Measurements from ENCODE around the gene GRIN1. TPM values are rescaled to one million over a fixed set of nuclear protein-coding genes. Genes with fewer than 3 reads are reported as not detected.

GRIN1 gene
- total and polyA plus RNA-seq, 2 of the 13 experiments (the other 11 are each of a cell fraction or from before 2014, with no cell fraction given) = 0.13 TPM; not detected in 1

DNA sequence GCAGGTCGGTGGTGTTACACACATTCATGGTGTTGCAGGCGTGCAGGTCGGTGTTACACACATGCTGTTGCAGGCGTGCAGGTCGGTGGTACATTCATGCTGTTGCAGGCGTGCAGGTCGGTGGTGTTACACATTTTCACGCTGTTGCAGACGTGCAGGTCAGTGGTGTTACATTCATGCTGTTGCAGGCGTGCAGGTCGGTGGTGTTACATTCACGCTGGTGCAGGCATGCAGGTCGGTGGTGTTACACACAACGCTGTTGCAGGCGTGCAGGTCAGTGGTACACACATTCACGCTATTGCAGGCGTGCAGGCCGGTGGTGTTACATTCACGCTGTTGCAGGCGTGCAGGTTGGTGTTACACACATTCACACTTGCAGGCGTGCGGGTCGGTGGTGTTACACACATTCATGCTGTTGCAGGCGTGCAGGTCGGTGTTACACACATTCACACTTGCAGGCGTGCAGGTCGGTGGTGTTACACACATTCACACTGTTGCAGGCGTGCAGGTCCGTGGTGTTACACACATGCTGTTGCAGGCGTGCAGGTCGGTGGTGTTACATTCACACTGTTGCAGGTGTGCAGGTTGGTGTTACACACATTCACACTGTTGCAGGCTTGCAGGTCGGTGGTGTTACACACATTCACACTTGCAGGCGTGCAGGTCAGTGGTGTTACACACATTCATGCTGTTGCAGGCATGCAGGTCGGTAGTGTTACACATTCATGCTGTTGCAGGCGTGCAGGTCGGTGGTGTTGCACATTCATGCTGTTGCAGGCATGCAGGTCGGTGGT, 35.6 kb upstream of the GRIN1 start (continued):
- TF ChIP-seq, protein P1, sequence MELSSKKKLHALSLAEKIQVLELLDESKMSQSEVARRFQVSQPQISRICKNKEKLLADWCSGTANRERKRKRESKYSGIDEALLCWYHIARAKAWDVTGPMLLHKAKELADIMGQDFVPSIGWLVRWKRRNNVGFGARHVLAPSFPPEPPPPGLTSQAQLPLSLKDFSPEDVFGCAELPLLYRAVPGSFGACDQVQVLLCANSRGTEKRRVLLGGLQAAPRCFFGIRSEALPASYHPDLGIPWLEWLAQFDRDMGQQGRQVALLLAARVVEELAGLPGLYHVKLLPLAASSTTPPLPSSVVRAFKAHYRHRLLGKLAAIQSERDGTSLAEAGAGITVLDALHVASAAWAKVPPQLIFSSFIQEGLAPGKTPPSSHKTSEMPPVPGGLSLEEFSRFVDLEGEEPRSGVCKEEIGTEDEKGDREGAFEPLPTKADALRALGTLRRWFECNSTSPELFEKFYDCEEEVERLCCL (CRISPR knock-in tag; IDR thresholded peaks at IDR 0.05; ENCODE audit: borderline replicate concordance) = no peak
- TF ChIP-seq ZFP1 (CRISPR knock-in tag; IDR thresholded peaks at IDR 0.05) = no peak

DNA sequence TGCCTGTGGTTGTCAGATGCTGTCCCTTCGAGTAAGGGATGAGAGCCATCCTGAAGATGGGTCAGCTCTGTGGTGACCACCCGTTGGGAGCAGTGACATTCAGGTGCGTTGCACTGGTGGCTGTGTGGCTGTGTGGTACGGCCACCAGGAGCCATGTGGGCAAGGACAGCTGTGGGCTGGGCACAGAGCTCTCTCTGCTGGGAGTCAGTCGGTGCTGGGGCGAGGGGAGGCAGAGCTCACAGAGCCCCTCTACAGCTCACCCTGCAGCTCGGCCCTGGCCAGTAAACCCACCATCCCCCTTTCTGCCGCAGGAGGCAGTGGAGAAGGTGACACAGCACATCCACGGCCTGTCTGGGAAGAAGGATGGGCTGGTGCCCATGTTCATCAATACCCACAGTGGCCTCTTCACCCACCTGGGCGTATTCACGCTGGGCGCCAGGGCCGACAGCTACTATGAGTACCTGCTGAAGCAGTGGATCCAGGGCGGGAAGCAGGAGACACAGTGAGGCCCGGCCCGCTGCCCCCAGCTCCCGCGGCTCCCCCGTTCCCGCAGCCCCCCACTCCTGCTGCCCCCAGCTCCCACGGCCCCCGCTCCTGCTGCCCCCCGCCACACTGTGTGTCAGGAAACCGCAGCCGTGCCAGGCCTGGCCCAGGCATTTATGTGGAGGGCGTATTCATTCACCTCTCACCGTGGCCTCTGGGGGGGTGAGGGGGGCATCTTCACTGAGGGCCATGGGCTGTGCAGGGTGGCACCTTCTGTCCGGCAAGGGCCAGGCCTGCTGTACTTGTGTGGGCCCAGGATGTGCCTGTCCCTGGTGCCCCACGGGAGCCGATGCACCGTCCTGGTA, 32.9 kb upstream of the GRIN1 start:
- H2AFZ ChIP-seq (ENCODE audit: low read length) = no peak overlapping the region
- CTCF ChIA-PET (ENCODE audit: low intra/inter-chr PET ratio, low total read pairs) = no interaction called here
- no peak for FAIRE-seq

More for the DNA sequence above, 32.9 kb upstream of the GRIN1 start:
- Histone ChIP-seq H3K9me3 (ENCODE audit: low read length) (no peaks in the 10 kb centered on the region), H3K27me3 (ENCODE audit: control insufficient read depth in 1 of 2, insufficient read depth in 2 of 2, low read length in 2 of 2) (no peaks in the 10 kb centered on the region), H4K20me1 (ENCODE audit: insufficient read depth, low read length) (no peaks in the 10 kb centered on the region), H3K4me3 (replicated peaks in 1 of 3; ENCODE audit: insufficient read depth in 1 of 3, low read depth in 2 of 3, low read length in 3 of 3) (no peak overlapping the region), H3K36me3 (replicated peaks in 1 of 2; ENCODE audit: control insufficient read depth in 1 of 2, insufficient read depth in 2 of 2, low read length in 2 of 2) (peaks cover 28 to 50% of the 10 kb centered on the region in 2 experiments), H3K4me1 (ENCODE audit: insufficient read depth, low read length) (peaks cover 14% of the 10 kb centered on the region), H3K27ac (ENCODE audit: extremely low read length, insufficient read depth, low read length) (no peak overlapping the region), H3K9ac (ENCODE audit: insufficient read depth, low read depth, low read length) (no peak overlapping the region), H3K79me2 (ENCODE audit: insufficient read depth, low read length) (no peaks in the 10 kb centered on the region), H3K4me2 (ENCODE audit: low read depth, low read length) (no peak overlapping the region)
- no TSS peak for BruUV-seq (replicated peaks)
- POLR2A ChIA-PET = no interaction called here
- whole genome bisulfite sequencing (ENCODE audit: low lambda C conversion rate) = over 99% methylated on average over 15 of the region's 31 CpGs
- in situ Hi-C loops (cut with HindIII; ENCODE audit: extremely low pct_ligation_motif_present, low pct_unique_long_range_greater_than_20kb) = no loop called here
- TF ChIP-seq ZNF709 (CRISPR knock-in tag; IDR thresholded peaks at IDR 0.05) (no peak), SIN3A (IDR thresholded peaks at IDR 0.05; ENCODE audit: borderline replicate concordance, low read depth, low read length) (no peak), ZNF496 (CRISPR knock-in tag; IDR thresholded peaks at IDR 0.05; ENCODE audit: insufficient replicate concordance) (no peak), ZNF205 (CRISPR knock-in tag; IDR thresholded peaks at IDR 0.05) (no peak), ZNF260 (CRISPR knock-in tag; IDR thresholded peaks at IDR 0.05; ENCODE audit: borderline replicate concordance, low read depth) (no peak)
- no peak for ATAC-seq
- intact Hi-C loops (cut with micrococcal nuclease; ENCODE audit: unreplicated experiment) = no loop called here
- DNase-seq (ENCODE audit: low spot score) = no peak

Data from HepG2 (cell line).